ENCODE results near the gene SBNO1.
"Not testable (repeated sequence)": the region's sequence is repeated elsewhere in the genome, so short reads cannot be mapped to it uniquely, and the experiment has no call there.

SBNO1 gene

GRCh38 chr12:123337070-123337469, 27.6 kb downstream of the SBNO1 start:
- no peak for DNase-seq

- no peak for DNase-seq
Measured at GRCh38 chr12:123336530-123336929, 28.1 kb downstream of the SBNO1 start.

GRCh38 chr12:123335490-123335889, 29.2 kb downstream of the SBNO1 start:
- no peak for DNase-seq

GRCh38 chr12:123329799-123330198, 34.8 kb downstream of the SBNO1 start:
- DNase-seq = no peak

GRCh38 chr12:123319826-123320225, 44.8 kb downstream of the SBNO1 start:
- no peak for DNase-seq

GRCh38 chr12:123319273-123319672, 45.4 kb downstream of the SBNO1 start:
- no peak for DNase-seq

- DNase-seq = not testable (repeated sequence)
Measured at GRCh38 chr12:123313046-123313445, 51.6 kb downstream of the SBNO1 start.

GRCh38 chr12:123306200-123306599, 58.4 kb downstream of the SBNO1 start:
- DNase-seq = no peak

- DNase-seq = no peak
Measured at GRCh38 chr12:123305136-123305535, 59.5 kb downstream of the SBNO1 start.

- no peak for DNase-seq
Measured at GRCh38 chr12:123293178-123293760, 71.4 kb downstream of the SBNO1 start.

GRCh38 chr12:123289911-123290310, 74.7 kb downstream of the SBNO1 start:
- no peak for DNase-seq

- DNase-seq = no peak
Measured at GRCh38 chr12:123288751-123289346, 75.8 kb downstream of the SBNO1 start.

GRCh38 chr12:123286652-123287373, 77.8 kb downstream of the SBNO1 start:
- DNase-seq = no peak

- no peak for DNase-seq
Measured at GRCh38 chr12:123284669-123285068, 80.0 kb downstream of the SBNO1 start.

GRCh38 chr12:123283461-123283860, 81.2 kb downstream of the SBNO1 start:
- no peak for DNase-seq

GRCh38 chr12:123282111-123282510, 82.5 kb downstream of the SBNO1 start:
- no peak for DNase-seq

- DNase-seq = no peak
Measured at GRCh38 chr12:123280971-123281370, 83.7 kb downstream of the SBNO1 start.

- DNase-seq = no peak
Measured at GRCh38 chr12:123278101-123278627, 86.5 kb downstream of the SBNO1 start.

- no peak for DNase-seq
Measured at GRCh38 chr12:123273166-123273565, 91.5 kb downstream of the SBNO1 start.

GRCh38 chr12:123271001-123271668, 93.5 kb downstream of the SBNO1 start:
- DNase-seq = peak; percentile 62 to 76

GRCh38 chr12:123270214-123271000, 94.2 kb downstream of the SBNO1 start:
- peak in 1 of 2 experiments; percentile 9 for DNase-seq

GRCh38 chr12:123269896-123270213, 94.8 kb downstream of the SBNO1 start:
- DNase-seq = no peak

GRCh38 chr12:123269395-123269892, 95.2 kb downstream of the SBNO1 start:
- DNase-seq = peak in 1 of 2 experiments; percentile 30

Data from SHP77 (cell line).